Activated effector memory CD4-positive, alpha-beta T cell treated with anti-CD3 and anti-CD28 coated beads, Interleukin-2, amount 50 U/mL, for 16 hours (primary cell): ENCODE data around the gene BOLA3.
"Not testable (repeated sequence)": the region's sequence is repeated elsewhere in the genome, so short reads cannot be mapped to it uniquely, and the experiment has no call there.

Experiments used
- DNase-seq: peaks from one replicate; pipeline ENCODE4 v3.0.0-alpha.2; 2020

Gene BOLA3

DNA sequence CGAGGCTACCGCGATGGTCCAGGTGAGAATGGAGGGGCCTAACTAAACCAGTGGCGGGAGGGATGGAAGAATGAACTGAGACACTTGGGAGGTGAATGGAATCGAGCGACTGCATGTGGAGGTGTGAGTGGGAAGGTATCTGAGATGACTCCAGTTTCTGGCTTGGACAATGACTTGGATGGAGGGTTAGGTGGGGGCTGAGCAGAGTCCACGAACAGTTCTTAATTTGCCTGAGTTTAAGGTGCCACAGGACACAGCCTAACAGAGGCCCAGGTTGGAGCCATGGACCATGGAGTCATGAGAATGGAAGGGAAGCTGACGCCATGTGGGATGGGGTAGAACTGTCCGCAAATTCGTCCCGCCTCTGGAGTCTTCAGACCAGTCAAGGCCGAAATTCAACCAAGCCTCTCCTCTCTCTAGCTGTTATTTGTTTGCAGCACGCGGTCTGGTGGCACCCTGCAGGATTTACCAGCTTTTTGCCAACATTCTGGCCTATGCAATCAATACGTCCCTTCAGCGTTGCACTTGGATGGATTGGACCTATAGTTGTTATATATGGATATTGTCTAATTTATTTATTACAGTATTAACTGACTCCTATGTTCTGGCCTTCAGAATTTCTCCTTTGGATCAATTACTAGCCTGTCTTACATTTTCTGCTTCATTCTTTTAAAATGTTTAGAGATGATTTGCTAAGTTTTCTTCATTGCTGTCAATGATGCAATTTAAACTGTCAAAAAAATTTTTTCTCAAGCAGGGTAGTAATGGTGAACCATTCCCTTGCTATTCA lies 940 bp upstream of the BOLA3 start:
- DNase-seq = no peak

GRCh38 chr2:74146929-74147726 lies 584 bp downstream of the BOLA3 start:
- DNase-seq = no peak

DNA sequence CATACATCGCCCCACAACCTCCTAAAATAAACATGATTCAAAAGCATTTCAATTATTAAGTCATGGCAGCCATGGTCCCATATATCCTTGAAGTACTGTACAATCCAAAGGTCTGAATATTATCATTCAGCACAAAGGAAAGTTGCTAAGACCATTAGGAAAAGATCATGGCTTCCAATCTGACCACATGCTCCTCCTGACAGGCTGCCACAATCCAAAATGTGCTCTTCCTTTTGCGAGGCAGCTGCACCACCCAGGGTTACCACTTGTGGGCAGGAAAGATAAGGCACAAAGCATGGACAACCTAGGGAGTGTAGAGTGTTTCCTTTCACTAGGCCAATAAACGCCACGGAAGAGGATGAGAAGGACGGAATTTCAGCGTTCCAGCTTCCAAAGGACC lies 5.4 kb downstream of the BOLA3 start:
- no peak for DNase-seq

- peak; percentile 50 for DNase-seq
These were observed 8.9 kb downstream of the BOLA3 start for GRCh38 chr2:74138600-74139323.

GRCh38 chr2:74137651-74138599 lies 9.8 kb downstream of the BOLA3 start:
- DNase-seq = peak; percentile 42

- DNase-seq = no peak
These were observed 15.8 kb downstream of the BOLA3 start for GRCh38 chr2:74131901-74132300.

GRCh38 chr2:74130211-74130995 lies 17.3 kb downstream of the BOLA3 start:
- DNase-seq = no peak

GRCh38 chr2:74128206-74128605 lies 19.5 kb downstream of the BOLA3 start:
- DNase-seq = no peak

- not testable (repeated sequence) for DNase-seq
These were observed 23.8 kb downstream of the BOLA3 start for GRCh38 chr2:74123955-74124354.

GRCh38 chr2:74121846-74122245 lies 25.9 kb downstream of the BOLA3 start:
- not testable (repeated sequence) for DNase-seq

GRCh38 chr2:74119912-74120825 lies 27.5 kb downstream of the BOLA3 start:
- peak; percentile 95 for DNase-seq

DNA sequence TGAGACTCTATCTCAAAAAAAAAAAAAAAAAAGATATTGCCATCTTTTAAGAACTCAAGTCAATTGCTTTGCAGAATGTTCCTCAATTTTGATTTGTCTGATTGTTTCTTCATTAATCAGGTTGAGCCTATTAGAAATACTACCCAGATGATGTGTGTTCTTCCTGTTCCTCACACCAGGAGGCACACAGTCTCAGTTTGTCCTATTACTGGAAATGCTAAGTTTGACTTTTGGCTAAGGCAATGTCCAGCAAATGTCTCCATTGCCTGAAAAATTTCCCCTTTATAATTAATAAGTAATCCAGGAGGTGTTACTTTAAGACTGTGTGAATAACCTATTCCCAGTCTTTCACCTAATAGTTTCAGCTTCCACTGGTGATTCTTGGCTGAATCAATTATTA lies 28.4 kb downstream of the BOLA3 start:
- DNase-seq = no peak

DNA sequence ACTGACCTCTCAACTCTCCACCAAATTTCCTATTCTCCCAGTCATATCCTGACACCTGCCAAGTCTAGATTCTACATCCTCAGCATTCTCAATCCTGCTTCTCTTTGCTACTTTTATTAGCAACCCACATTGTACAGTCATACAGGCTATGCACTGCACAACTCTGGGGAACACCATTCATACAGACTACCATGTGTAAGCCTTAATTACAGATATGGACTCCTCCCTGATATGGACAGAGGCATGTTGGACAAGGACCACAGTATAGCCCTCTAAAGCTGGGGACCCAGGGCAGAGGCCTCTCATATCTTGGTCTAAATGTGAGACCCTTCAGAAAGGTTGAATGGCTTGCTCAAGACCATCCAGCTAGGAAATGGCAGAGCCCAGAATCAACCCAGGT lies 36.3 kb downstream of the BOLA3 start:
- no peak for DNase-seq

- no peak for DNase-seq
These were observed 37.2 kb downstream of the BOLA3 start for GRCh38 chr2:74110537-74110936.

GRCh38 chr2:74109551-74109950 lies 38.2 kb downstream of the BOLA3 start:
- DNase-seq = no peak

DNA sequence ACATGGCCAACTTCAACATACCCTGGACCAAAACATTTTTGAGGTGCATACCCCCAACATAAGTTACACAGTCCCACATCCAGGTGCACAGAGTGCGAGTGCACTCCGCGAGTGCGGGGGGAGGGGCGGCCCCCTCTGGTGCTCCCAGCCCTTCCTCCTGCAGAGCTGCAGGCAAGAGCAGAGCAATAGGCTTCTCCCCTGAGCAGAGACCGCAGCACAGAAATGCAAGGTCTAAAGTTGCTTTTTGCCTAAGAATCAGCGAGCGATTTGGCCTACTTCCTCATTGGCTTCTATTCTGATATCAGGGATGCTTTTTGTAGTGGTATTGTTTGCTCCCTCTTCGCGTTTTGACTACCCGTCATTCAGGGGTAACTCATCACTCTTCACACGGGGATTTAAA lies 40.6 kb downstream of the BOLA3 start:
- no peak for DNase-seq

- no peak for DNase-seq
These were observed 42.3 kb downstream of the BOLA3 start for GRCh38 chr2:74105413-74105812.

GRCh38 chr2:74104839-74105238 lies 42.9 kb downstream of the BOLA3 start:
- no peak for DNase-seq

GRCh38 chr2:74103763-74104162 lies 43.9 kb downstream of the BOLA3 start:
- DNase-seq = no peak

DNA sequence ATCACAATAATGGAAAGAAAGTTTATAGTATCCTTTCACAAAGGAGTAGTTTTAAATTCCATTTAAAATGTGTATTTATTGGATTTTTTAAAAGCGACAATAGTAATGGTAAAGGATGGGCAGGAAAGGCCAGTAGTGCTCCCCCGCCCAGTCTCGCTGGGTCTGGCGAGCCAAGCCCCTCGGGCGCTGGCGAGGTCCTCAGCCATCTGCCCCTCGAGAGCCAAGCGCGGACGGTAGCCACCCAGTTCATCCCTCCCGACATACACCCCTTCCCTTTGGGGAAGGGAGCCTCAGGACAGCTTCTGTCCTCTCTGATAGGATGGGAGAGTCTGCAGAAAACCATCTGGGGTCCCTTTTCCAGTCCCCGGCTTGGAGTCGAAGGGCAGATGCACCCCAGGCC lies 45.2 kb downstream of the BOLA3 start:
- no peak for DNase-seq
